ENCODE results near the gene USP48. TPM values are rescaled to one million over a fixed set of nuclear protein-coding genes. Genes with fewer than 3 reads are reported as not detected.

USP48 gene
- total RNA-seq, 1 experiment from 2014 or later, result 84.8 TPM

DNA sequence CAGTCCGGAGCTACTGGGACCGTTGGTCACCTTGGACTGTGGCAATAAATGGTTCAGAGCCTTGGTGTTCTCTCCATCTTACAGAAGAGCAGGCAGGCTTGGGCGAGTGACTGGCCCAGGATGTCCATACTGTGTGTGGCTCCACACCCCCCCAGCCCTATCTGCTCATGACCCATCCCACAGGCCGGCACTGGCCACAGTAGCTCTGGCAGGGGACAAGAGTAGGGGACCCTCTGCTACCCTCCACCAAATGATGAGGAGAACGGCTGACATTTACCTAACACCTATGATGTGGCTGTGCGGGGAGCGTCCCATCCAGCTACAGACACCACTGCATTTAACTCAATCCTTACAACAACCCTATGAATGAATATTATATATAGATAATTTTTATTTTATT lies 42.4 kb upstream of the USP48 start:
- no peak overlapping the region for H2AK5ac ChIP-seq (ENCODE audit: insufficient read length, low read length)
- H3K9ac ChIP-seq (ENCODE audit: extremely low read depth, insufficient read length, low read length), result no peak overlapping the region
- Mint-ChIP-seq H3K9me3 (no peaks in the 10 kb centered on the region), H3K4me3 (no peak overlapping the region), H3K27me3 (ENCODE audit: low read depth) (no peaks in the 10 kb centered on the region; the same call in 1 of the 2 replicates), H3K36me3 (ENCODE audit: insufficient read depth in 1 of 3, low read depth in 3 of 3) (peaks cover 18 to 44% (median 32%) of the 10 kb centered on the region in 3 experiments), H3K27ac (no peak overlapping the region), H3K4me1 (peaks cover 0 to 6% of the 10 kb centered on the region in 2 experiments; a peak in 1 of 4 replicates)
- H3K27me3 ChIP-seq (ENCODE audit: insufficient read depth, low read length), result no peaks in the 10 kb centered on the region
- H3K14ac ChIP-seq (ENCODE audit: insufficient read depth, low read length), result no peak overlapping the region
- no peak overlapping the region for H3K4me2 ChIP-seq (ENCODE audit: insufficient read depth, insufficient read length, low read length)
- H3K56ac ChIP-seq (ENCODE audit: insufficient read length, low read depth, low read length), result no peak overlapping the region
- no peak overlapping the region for H3K23ac ChIP-seq (ENCODE audit: insufficient read length, low read depth, low read length)
- no peak for TF ChIP-seq CTCF (conservative IDR thresholded peaks at IDR 0.05)
- H4K91ac ChIP-seq (ENCODE audit: insufficient read length, low read depth, low read length), result no peak overlapping the region
- H3T11ph ChIP-seq (ENCODE audit: low read length), result no peak overlapping the region
- H2BK15ac ChIP-seq (ENCODE audit: low read depth, low read length), result no peak overlapping the region
- no peak overlapping the region for H3K18ac ChIP-seq (ENCODE audit: insufficient read length, low read depth, low read length)
- H2BK20ac ChIP-seq (ENCODE audit: low read depth, low read length, poor library complexity, severe bottlenecking), result no peak overlapping the region
- no peaks in the 10 kb centered on the region for H4K20me1 ChIP-seq (ENCODE audit: control insufficient read depth, insufficient read depth, insufficient read length)
- H4K8ac ChIP-seq (replicated peaks; ENCODE audit: insufficient read length, low read depth, low read length), result no peak overlapping the region
- DNase-seq, result no peak
- no peaks in the 10 kb centered on the region for H3K23me2 ChIP-seq (ENCODE audit: insufficient read length, low read depth, low read length, poor library complexity, severe bottlenecking)
- H2AFZ ChIP-seq (ENCODE audit: low read length), result no peak overlapping the region
- no peak overlapping the region for H2BK12ac ChIP-seq (ENCODE audit: insufficient read length, low read depth, low read length)
- no peak overlapping the region for H3K4ac ChIP-seq (ENCODE audit: low read depth, low read length)
- H3K4me1 ChIP-seq (ENCODE audit: insufficient read depth, low read length), result no peaks in the 10 kb centered on the region
- H2BK120ac ChIP-seq (ENCODE audit: low read depth, low read length, poor library complexity, severe bottlenecking), result no peak overlapping the region
- H3K79me1 ChIP-seq (ENCODE audit: insufficient read depth, low read depth, low read length, poor library complexity, severe bottlenecking), result no peaks in the 10 kb centered on the region
- no peak overlapping the region for H4K5ac ChIP-seq (ENCODE audit: insufficient read length, low read depth, low read length)
- no peaks in the 10 kb centered on the region for H3K9me3 ChIP-seq (ENCODE audit: control insufficient read depth, low read depth, low read length)
- WGBS (ENCODE audit: extremely low coverage, insufficient read length, low lambda C conversion rate), result no CpG with 5 or more reads among the region's 7 CpGs
- no peak overlapping the region for H3K27ac ChIP-seq (ENCODE audit: insufficient read length, low read depth, low read length)
- no peak overlapping the region for H2BK5ac ChIP-seq (ENCODE audit: insufficient read length, low read length)
- H3K79me2 ChIP-seq (ENCODE audit: insufficient read depth, low read length), result no peaks in the 10 kb centered on the region
